OCI-LY3 (cell line): ENCODE results near the gene DHX8.

Source experiments
- H2AFZ ChIP-seq: fragments of 200-600, 300-600 bp; shearing (Covaris generic); 2 replicates; pipeline ENCODE4 v1.6.0; 2014; ENCODE audit warnings: antibody characterized with exemption, low read depth, low read length
- H3K27ac ChIP-seq: fragments of 200-600, 300-600 bp; sonication (generic); 2 replicates; pipeline ENCODE4 v1.5.1; 2014; ENCODE audit warnings: mild to moderate bottlenecking, low read length, moderate library complexity, mixed read lengths
- H3K27me3 ChIP-seq: fragments of 200-600, 300-600 bp; sonication (generic); 2 replicates; pipeline ENCODE4 v1.6.1; 2014; ENCODE audit warnings: low read depth, low read length, mixed read lengths
- H3K36me3 ChIP-seq: fragments of 200-600, 300-600 bp; sonication (generic); replicated peaks from 2 replicates; pipeline ENCODE3; 2014; ENCODE audit warnings: low read depth, low read length, mixed read lengths
- H3K4me1 ChIP-seq: fragments of 300-600, 200-600 bp; sonication (generic); 2 replicates; pipeline ENCODE4 v1.6.1; 2014; ENCODE audit warnings: low read length, mixed read lengths
- H3K4me2 ChIP-seq: fragments of 200-600, 300-600 bp; sonication (generic); 2 replicates; pipeline ENCODE4 v1.6.1; 2014; ENCODE audit warnings: low read length, mixed read lengths
- H3K4me3 ChIP-seq: fragments of 300-600, 200-600 bp; sonication (generic); 2 replicates; pipeline ENCODE4 v1.5.1; 2014; ENCODE audit warnings: antibody characterized with exemption, mild to moderate bottlenecking, low read length, moderate library complexity
- H3K79me2 ChIP-seq: fragments of 300-600, 200-600 bp; shearing (Covaris generic); 2 replicates; pipeline ENCODE4 v1.6.1; 2014; ENCODE audit warnings: mild to moderate bottlenecking, low read length, mixed read lengths
- H3K9ac ChIP-seq: fragments of 300-600, 200-600 bp; shearing (Covaris generic); 2 replicates; pipeline ENCODE4 v1.6.0; 2014; ENCODE audit warnings: mild to moderate bottlenecking, low read length, moderate library complexity
- H3K9me3 ChIP-seq: fragments of 200-600, 300-600 bp; shearing (Covaris generic); 2 replicates; pipeline ENCODE4 v1.6.1; 2014; ENCODE audit warnings: low read length, mixed read lengths; ENCODE audit not compliant: insufficient read depth
- H4K20me1 ChIP-seq: fragments of 200-600, 300-600 bp; sonication (generic); 2 replicates; pipeline ENCODE4 v1.6.1; 2016; ENCODE audit warnings: low read length, mixed read lengths; ENCODE audit not compliant: insufficient read depth
- EZH2phosphoT487 ChIP-seq: fragments of 200-600 bp; shearing (Covaris generic); IDR thresholded peaks from 2 replicates; pipeline ENCODE4 v1.6.1; 2018; ENCODE audit warnings: antibody characterized with exemption, mixed run types, low read depth
- TF ChIP-seq, protein P1 (sequence below): fragments of 200-600, 300-600 bp; sonication (generic); IDR thresholded peaks from 2 replicates; pipeline ENCODE4 v1.5.1; 2014; ENCODE audit warnings: antibody characterized with exemption, low read length, low read depth

DHX8 gene

DNA sequence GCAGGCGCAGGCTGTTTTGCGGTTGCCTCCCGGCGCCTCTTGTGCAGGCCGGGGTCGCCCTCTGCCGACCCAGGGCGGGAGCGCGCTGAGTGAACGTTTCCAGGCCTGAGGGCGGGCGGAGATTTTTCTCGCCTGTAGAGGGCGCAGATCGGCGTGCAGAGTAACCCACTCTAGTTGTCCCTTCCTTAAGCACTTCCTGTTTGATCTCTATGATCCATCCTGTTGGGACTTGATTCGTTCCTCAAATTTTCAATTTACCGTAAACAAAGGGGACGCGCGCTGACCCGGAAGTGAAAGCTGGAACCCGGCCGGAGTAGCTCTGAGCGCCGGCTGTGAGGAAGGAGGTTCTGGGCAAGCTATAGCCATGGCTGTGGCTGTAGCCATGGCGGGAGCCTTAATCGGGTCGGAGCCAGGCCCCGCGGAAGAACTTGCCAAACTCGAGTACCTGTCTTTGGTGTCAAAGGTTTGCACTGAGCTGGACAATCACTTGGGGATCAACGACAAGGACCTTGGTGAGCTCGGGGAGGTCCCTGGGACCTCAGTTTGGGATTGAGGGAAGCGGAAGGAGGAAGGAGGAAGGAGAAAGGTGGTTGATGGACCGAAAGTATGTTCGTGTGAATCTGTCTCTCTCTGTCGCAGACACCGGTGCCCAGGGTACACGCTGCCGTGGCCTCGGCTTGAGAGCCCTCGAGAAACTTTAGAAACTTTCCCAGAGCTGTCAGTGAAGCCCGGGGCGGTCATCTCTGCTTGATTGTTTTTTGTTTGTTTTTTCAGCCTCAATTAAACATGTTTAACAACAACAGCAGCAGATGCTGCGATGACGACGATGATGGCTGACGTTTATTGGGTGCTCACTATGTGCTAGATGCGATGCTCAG lies at the start of gene DHX8:
Gene DHX8, plus strand, starts transcription at position 302 of the 878 bp plus-strand sequence. Its CDS starts 63 bp downstream, at position 365.
- peaks cover 14% of the 10 kb centered on the region for H3K4me1 ChIP-seq
- peak within 1 kb of the TSS; percentile 80 for H3K9ac ChIP-seq
- no peaks in the 10 kb centered on the region for H4K20me1 ChIP-seq
- TF ChIP-seq, protein P1, sequence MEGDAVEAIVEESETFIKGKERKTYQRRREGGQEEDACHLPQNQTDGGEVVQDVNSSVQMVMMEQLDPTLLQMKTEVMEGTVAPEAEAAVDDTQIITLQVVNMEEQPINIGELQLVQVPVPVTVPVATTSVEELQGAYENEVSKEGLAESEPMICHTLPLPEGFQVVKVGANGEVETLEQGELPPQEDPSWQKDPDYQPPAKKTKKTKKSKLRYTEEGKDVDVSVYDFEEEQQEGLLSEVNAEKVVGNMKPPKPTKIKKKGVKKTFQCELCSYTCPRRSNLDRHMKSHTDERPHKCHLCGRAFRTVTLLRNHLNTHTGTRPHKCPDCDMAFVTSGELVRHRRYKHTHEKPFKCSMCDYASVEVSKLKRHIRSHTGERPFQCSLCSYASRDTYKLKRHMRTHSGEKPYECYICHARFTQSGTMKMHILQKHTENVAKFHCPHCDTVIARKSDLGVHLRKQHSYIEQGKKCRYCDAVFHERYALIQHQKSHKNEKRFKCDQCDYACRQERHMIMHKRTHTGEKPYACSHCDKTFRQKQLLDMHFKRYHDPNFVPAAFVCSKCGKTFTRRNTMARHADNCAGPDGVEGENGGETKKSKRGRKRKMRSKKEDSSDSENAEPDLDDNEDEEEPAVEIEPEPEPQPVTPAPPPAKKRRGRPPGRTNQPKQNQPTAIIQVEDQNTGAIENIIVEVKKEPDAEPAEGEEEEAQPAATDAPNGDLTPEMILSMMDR: peak; percentile 100
- no peak for TF ChIP-seq EZH2phosphoT487
- H2AFZ ChIP-seq: peak within 1 kb of the TSS; percentile 90
- H3K79me2 ChIP-seq: peaks cover 50% of the 10 kb centered on the region
- no peaks in the 10 kb centered on the region for H3K27me3 ChIP-seq
- H3K4me2 ChIP-seq: peak within 1 kb of the TSS; percentile 90
- H3K27ac ChIP-seq: peak within 1 kb of the TSS; percentile 52
- no peaks in the 10 kb centered on the region for H3K36me3 ChIP-seq
- no peaks in the 10 kb centered on the region for H3K9me3 ChIP-seq
- peak within 1 kb of the TSS; percentile 82 for H3K4me3 ChIP-seq

DNA sequence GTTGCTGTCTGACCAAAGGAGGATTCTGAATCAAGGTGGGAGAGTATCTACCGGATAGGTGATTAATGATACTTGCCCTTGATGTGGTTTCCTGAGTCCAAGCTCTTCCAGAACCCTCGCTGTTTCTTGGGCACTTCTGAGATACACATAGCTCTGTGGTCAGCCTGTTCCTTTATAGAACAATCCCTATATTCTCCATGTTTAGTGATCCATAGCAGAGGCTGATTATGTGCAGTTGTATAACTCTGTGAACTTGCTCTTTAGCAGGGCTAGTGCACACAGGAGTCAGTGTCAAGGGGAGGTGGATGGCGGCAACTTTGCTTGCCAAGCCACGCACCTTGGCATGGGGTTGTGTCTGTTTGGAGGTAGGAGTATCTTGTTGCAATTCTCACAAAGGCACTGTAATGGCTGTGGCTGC lies 48.9 kb upstream of the DHX8 start:
- H3K9ac ChIP-seq: no peak overlapping the region
- no peak for TF ChIP-seq EZH2phosphoT487
- TF ChIP-seq, protein P1: no peak
- H4K20me1 ChIP-seq: no peaks in the 10 kb centered on the region
- peaks cover 36% of the 10 kb centered on the region for H3K27me3 ChIP-seq
- H3K79me2 ChIP-seq: no peaks in the 10 kb centered on the region
- no peaks in the 10 kb centered on the region for H3K4me1 ChIP-seq
- H3K36me3 ChIP-seq: no peaks in the 10 kb centered on the region
- H3K27ac ChIP-seq: no peak overlapping the region
- H2AFZ ChIP-seq: no peak overlapping the region
- H3K4me3 ChIP-seq: no peak overlapping the region
- H3K4me2 ChIP-seq: no peak overlapping the region
- H3K9me3 ChIP-seq: no peaks in the 10 kb centered on the region

DNA sequence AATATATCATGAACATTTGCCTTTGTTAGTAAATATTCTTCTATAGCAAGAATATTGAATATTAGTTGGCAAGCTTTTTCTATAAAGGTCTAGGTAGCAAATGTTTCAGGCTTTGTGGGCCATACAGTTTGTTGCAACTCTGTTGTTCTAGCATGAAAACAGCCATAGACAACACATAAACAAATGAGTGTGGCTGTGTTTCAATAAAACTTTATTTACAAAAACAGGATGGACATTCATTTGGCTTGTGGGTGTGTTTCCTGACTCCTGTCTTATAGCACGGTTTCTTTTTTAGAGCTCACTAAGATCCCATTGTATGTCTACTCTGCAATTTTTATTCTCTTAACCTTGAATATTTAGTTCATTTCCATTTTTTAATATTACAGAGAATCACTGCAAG lies 46.0 kb upstream of the DHX8 start:
- Histone ChIP-seq H3K4me1 (no peaks in the 10 kb centered on the region), H3K4me3 (no peak overlapping the region), H3K36me3 (no peaks in the 10 kb centered on the region), H3K9ac (no peak overlapping the region), H3K4me2 (no peak overlapping the region), H4K20me1 (no peaks in the 10 kb centered on the region), H2AFZ (no peak overlapping the region), H3K27ac (no peak overlapping the region), H3K27me3 (peaks cover 21% of the 10 kb centered on the region), H3K9me3 (no peaks in the 10 kb centered on the region), H3K79me2 (no peaks in the 10 kb centered on the region)
- no peak for TF ChIP-seq EZH2phosphoT487
- TF ChIP-seq, protein P1: no peak

DNA sequence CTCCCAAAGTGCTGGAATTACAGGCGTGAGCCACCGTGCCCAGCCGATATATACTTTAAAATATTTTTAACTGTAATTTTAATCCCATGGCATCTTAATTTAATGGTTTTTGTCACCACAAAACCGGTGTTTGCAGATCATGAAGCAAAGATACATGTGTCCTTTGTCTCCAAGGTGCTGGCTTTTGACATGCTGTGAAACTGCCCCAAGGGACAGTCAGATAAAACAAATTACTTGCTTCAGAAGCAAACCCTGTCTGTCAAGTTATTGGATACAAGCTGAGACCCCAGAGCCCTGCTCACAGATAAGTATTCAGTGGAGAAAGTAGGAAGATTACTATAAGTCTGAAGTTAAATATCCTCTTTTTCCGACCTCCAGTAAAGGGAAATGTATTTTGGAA lies 45.1 kb upstream of the DHX8 start:
- Histone ChIP-seq H4K20me1 (no peaks in the 10 kb centered on the region), H3K27me3 (peaks cover 21% of the 10 kb centered on the region), H3K9ac (no peak overlapping the region), H2AFZ (no peak overlapping the region), H3K9me3 (no peaks in the 10 kb centered on the region), H3K4me1 (no peaks in the 10 kb centered on the region), H3K36me3 (no peaks in the 10 kb centered on the region), H3K79me2 (no peaks in the 10 kb centered on the region), H3K4me2 (no peak overlapping the region), H3K27ac (no peak overlapping the region), H3K4me3 (no peak overlapping the region)
- TF ChIP-seq EZH2phosphoT487: no peak
- TF ChIP-seq, protein P1: no peak
